ENCODE measurements around the gene S1PR3.

GRCh38 chr9:89048616-89049015 is 57.3 kb downstream of the S1PR3 start:
- no peak for TF ChIP-seq CTCF (IDR thresholded peaks at IDR 0.05)
- no peak for TF ChIP-seq POLR2A (IDR thresholded peaks at IDR 0.05)

Data from Peyer's patch (tissue), 4 donors.